DOHH2 (cell line): Measurements from ENCODE around the gene THOC7.

Source experiments
- H3F3A ChIP-seq: fragments of 200-600 bp; sonication (generic), shearing (Covaris generic); 2 replicates; pipeline ENCODE4 v1.6.0; 2016; ENCODE audit warnings: antibody characterized with exemption, mild to moderate bottlenecking; ENCODE audit not compliant: control insufficient read depth, insufficient read depth
- H3K27ac ChIP-seq: fragments of 200-600 bp; sonication (generic); 2 replicates; pipeline ENCODE4 v1.5.1; 2014; ENCODE audit warnings: low read depth, mild to moderate bottlenecking, low read length, moderate library complexity
- H3K27me3 ChIP-seq: fragments of 200-600 bp; sonication (generic); 2 replicates; pipeline ENCODE4 v1.6.1; 2014; ENCODE audit warnings: mild to moderate bottlenecking, low read length, mixed read lengths; ENCODE audit not compliant: control insufficient read depth
- H3K36me3 ChIP-seq: fragments of 200-600 bp; sonication (generic); 2 replicates; pipeline ENCODE4 v1.6.1; 2014; ENCODE audit warnings: mild to moderate bottlenecking, low read length, moderate library complexity, mixed read lengths; ENCODE audit not compliant: control insufficient read depth
- H3K4me1 ChIP-seq: fragments of 200-600 bp; sonication (generic); 2 replicates; pipeline ENCODE4 v1.6.1; 2014; ENCODE audit warnings: mild to moderate bottlenecking, low read length, mixed read lengths; ENCODE audit not compliant: control insufficient read depth
- H3K4me2 ChIP-seq: fragments of 200-600 bp; sonication (generic); 2 replicates; pipeline ENCODE4 v1.6.0; 2014; ENCODE audit warnings: mild to moderate bottlenecking, low read length, moderate library complexity
- H3K4me3 ChIP-seq: fragments of 200-600 bp; sonication (generic); 2 replicates; pipeline ENCODE4 v1.5.1; 2014; ENCODE audit warnings: mild to moderate bottlenecking, low read length, mixed read lengths
- H3K79me2 ChIP-seq: fragments of 200-600 bp; sonication (generic); 2 replicates; pipeline ENCODE4 v1.6.1; 2014; ENCODE audit warnings: mild to moderate bottlenecking, low read length, mixed read lengths; ENCODE audit not compliant: control insufficient read depth
- H3K9me2 ChIP-seq: fragments of 200-600 bp; sonication (generic); replicated peaks from 2 replicates; pipeline ENCODE4 v1.6.1; 2014; ENCODE audit warnings: mild to moderate bottlenecking, low read length, mixed read lengths; ENCODE audit not compliant: control insufficient read depth
- H3K9me3 ChIP-seq: fragments of 200-600 bp; sonication (generic); 2 replicates; pipeline ENCODE4 v1.6.1; 2014; ENCODE audit warnings: antibody characterized with exemption, low read length, mixed read lengths; ENCODE audit not compliant: control insufficient read depth, insufficient read depth
- H4K20me1 ChIP-seq: fragments of 200-600 bp; sonication (generic); 2 replicates; pipeline ENCODE4 v1.6.0; 2014; ENCODE audit warnings: low read depth, mild to moderate bottlenecking, antibody characterized with exemption, low read length, moderate library complexity; ENCODE audit not compliant: control insufficient read depth, insufficient read depth
- EZH2phosphoT487 ChIP-seq: fragments of 200-600 bp; sonication (generic); IDR thresholded peaks from 2 replicates; pipeline ENCODE4 v1.6.1; 2017; ENCODE audit warnings: borderline replicate concordance, mild to moderate bottlenecking, antibody characterized with exemption, low read length, moderate library complexity, mixed read lengths
- TF ChIP-seq, protein P1 (sequence below): fragments of 200-600 bp; sonication (generic); IDR thresholded peaks from one replicate; pipeline ENCODE4 v1.5.1; 2014; ENCODE audit warnings: antibody characterized with exemption, mild to moderate bottlenecking, low read depth, low read length; ENCODE audit not compliant: poor library complexity, severe bottlenecking

Gene THOC7

DNA sequence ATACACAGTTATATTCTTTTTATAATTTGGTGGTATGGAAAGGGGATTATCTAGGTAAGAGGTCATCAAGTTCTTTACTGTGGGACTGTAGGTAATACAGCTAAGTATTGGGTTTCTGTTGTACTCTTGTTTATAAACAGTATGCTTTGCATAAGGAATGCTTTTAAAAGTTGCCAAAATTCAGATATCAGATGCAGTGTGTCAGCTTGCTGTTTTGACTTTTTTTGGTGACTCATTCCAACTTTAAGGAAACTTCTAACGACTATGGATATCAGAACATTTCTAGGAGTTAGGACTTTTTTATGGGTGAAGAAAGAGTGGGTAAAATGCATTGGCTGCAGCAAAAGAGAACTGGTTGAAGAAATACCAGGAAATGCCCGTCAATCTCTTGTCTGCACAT lies 45.8 kb upstream of the THOC7 start:
- Histone ChIP-seq H3K4me1 (peaks cover 30% of the 10 kb centered on the region), H3K4me3 (no peak overlapping the region), H3K9me3 (no peaks in the 10 kb centered on the region), H3K9me2 (no peaks in the 10 kb centered on the region), H3K4me2 (no peak overlapping the region), H4K20me1 (0 out of 2 replicates have a peak, but pooled peaks cover 3% of the 10 kb centered on the region), H3K36me3 (peaks cover 25% of the 10 kb centered on the region), H3F3A (peaks cover 33% of the 10 kb centered on the region), H3K27me3 (no peaks in the 10 kb centered on the region), H3K27ac (no peak overlapping the region), H3K79me2 (peaks cover 25% of the 10 kb centered on the region)
- TF ChIP-seq, protein P1, sequence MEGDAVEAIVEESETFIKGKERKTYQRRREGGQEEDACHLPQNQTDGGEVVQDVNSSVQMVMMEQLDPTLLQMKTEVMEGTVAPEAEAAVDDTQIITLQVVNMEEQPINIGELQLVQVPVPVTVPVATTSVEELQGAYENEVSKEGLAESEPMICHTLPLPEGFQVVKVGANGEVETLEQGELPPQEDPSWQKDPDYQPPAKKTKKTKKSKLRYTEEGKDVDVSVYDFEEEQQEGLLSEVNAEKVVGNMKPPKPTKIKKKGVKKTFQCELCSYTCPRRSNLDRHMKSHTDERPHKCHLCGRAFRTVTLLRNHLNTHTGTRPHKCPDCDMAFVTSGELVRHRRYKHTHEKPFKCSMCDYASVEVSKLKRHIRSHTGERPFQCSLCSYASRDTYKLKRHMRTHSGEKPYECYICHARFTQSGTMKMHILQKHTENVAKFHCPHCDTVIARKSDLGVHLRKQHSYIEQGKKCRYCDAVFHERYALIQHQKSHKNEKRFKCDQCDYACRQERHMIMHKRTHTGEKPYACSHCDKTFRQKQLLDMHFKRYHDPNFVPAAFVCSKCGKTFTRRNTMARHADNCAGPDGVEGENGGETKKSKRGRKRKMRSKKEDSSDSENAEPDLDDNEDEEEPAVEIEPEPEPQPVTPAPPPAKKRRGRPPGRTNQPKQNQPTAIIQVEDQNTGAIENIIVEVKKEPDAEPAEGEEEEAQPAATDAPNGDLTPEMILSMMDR: no peak
- TF ChIP-seq EZH2phosphoT487: no peak

DNA sequence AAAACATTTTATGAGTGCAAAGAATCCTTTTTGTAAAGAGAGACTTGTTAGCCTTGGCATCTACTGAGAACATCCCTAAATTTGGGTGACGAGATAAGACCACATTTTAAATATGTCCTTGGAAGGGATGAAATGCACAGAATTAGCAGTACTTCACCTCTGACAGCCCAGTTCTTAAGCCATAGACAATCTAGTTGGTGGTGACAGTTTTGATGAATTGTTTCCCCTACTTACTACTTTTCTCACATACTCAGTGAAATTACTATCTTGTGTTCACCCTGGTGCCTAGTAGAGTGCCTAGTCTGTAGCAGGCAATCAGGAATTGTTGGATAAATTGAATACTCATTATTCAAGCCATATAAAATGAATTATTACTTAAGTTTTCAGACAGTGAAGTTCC lies 45.2 kb upstream of the THOC7 start:
- H3F3A ChIP-seq: peaks cover 33% of the 10 kb centered on the region
- 0 out of 2 replicates have a peak, but pooled peaks cover 3% of the 10 kb centered on the region for H4K20me1 ChIP-seq

DNA sequence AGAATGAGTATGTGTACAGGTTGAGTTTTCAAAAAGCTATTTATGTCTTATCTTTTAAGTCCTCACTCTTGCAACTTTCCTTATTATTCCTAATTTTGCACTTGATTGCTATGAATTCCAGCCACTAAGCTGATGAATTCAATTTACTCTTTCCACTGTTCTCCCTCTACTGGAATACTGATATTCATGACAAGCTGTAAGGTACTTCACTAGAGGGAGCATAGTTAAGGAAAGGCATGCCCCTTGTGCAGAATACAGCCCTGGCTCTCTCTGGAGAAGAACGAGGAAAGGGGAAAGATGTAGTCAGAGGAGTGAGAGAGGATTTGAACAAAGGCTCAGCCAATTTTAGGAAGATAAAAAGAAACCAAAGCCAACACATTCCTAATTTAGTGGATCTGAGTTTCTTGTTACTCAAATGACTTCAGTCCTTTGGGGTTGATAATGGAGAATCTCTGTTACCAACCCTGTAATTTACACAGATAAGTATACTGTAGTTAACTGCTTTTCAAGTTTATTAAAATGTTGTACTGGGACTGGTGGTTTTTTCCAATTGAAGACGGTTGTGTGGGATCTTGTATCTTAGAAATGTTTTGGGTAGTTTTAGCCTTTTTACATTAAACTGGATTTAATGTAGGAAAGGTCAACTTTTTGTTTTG lies 44.6 kb upstream of the THOC7 start:
- H3K4me1 ChIP-seq: peaks cover 22% of the 10 kb centered on the region
- no peaks in the 10 kb centered on the region for H3K9me2 ChIP-seq
- H3K27me3 ChIP-seq: no peaks in the 10 kb centered on the region
- H3K27ac ChIP-seq: no peak overlapping the region
- peaks cover 21% of the 10 kb centered on the region for H3K36me3 ChIP-seq
- H3K4me2 ChIP-seq: no peak overlapping the region
- no peaks in the 10 kb centered on the region for H3K9me3 ChIP-seq
- no peak overlapping the region for H3K4me3 ChIP-seq
- H3F3A ChIP-seq: peaks cover 33% of the 10 kb centered on the region
- H3K79me2 ChIP-seq: peaks cover 16% of the 10 kb centered on the region
- 0 out of 2 replicates have a peak, but pooled peaks cover 3% of the 10 kb centered on the region for H4K20me1 ChIP-seq
- TF ChIP-seq, protein P1: no peak
- TF ChIP-seq EZH2phosphoT487: no peak

More for the DNA sequence above, 45.2 kb upstream of the THOC7 start:
- Histone ChIP-seq H3K36me3 (peaks cover 21% of the 10 kb centered on the region), H3K4me3 (no peak overlapping the region), H3K27me3 (no peaks in the 10 kb centered on the region), H3K9me2 (no peaks in the 10 kb centered on the region), H3K4me2 (no peak overlapping the region), H3K79me2 (peaks cover 21% of the 10 kb centered on the region), H3K4me1 (peaks cover 28% of the 10 kb centered on the region), H3K9me3 (no peaks in the 10 kb centered on the region), H3K27ac (no peak overlapping the region)
- TF ChIP-seq EZH2phosphoT487: no peak
- TF ChIP-seq, protein P1: no peak
